ENCODE results near the gene GPR17.

GPR17 gene

GRCh38 chr2:127645395-127646291 is at the start of gene GPR17:
GPR17 (plus strand) TSS chr2:127646153; CDS start chr2:127650736, 4,583 bp downstream.
- DNase-seq = no peak

- no peak for DNase-seq
Measured at GRCh38 chr2:127596311-127597045, 49.5 kb upstream of the GPR17 start.

- no peak for DNase-seq
Measured at GRCh38 chr2:127597046-127597983, 48.6 kb upstream of the GPR17 start.

GRCh38 chr2:127597984-127598380 is 48.0 kb upstream of the GPR17 start:
- DNase-seq = no peak

- no peak for DNase-seq
Measured at GRCh38 chr2:127598711-127599110, 47.2 kb upstream of the GPR17 start.

- no peak for DNase-seq
Measured at GRCh38 chr2:127599211-127599610, 46.7 kb upstream of the GPR17 start.

- no peak for DNase-seq
Measured at GRCh38 chr2:127604986-127605385, 41.0 kb upstream of the GPR17 start.

GRCh38 chr2:127605691-127606263 is 40.2 kb upstream of the GPR17 start:
- no peak for DNase-seq

GRCh38 chr2:127606625-127607398 is 39.1 kb upstream of the GPR17 start:
- DNase-seq = no peak

- DNase-seq = no peak
Measured at GRCh38 chr2:127607399-127607908, 38.5 kb upstream of the GPR17 start.

GRCh38 chr2:127608061-127609030 is 37.6 kb upstream of the GPR17 start:
- DNase-seq = no peak

GRCh38 chr2:127609031-127609751 is 36.8 kb upstream of the GPR17 start:
- no peak for DNase-seq

GRCh38 chr2:127609818-127610217 is 36.1 kb upstream of the GPR17 start:
- no peak for DNase-seq

- no peak for DNase-seq
Measured at GRCh38 chr2:127610561-127610960, 35.4 kb upstream of the GPR17 start.

GRCh38 chr2:127611076-127611925 is 34.7 kb upstream of the GPR17 start:
- no peak for DNase-seq

- DNase-seq = no peak
Measured at GRCh38 chr2:127612111-127612822, 33.7 kb upstream of the GPR17 start.

- DNase-seq = no peak
Measured at GRCh38 chr2:127614246-127614645, 31.7 kb upstream of the GPR17 start.

- no peak for DNase-seq
Measured at GRCh38 chr2:127614731-127615130, 31.2 kb upstream of the GPR17 start.

Data from NCI-H69 (cell line).